ENCODE results near the gene CCR1. TPM values are rescaled to one million over a fixed set of nuclear protein-coding genes. Genes with fewer than 3 reads are reported as not detected.

CCR1 gene
- total RNA-seq, 1 donor, result under 0.01 TPM

GRCh38 chr3:46194868-46195553 is 13.1 kb downstream of the CCR1 start:
- no peak for DNase-seq (ENCODE audit: low read depth)
- no peak overlapping the region for H3K4me3 ChIP-seq (ENCODE audit: low read depth, low read length)
- TF ChIP-seq, protein P1, sequence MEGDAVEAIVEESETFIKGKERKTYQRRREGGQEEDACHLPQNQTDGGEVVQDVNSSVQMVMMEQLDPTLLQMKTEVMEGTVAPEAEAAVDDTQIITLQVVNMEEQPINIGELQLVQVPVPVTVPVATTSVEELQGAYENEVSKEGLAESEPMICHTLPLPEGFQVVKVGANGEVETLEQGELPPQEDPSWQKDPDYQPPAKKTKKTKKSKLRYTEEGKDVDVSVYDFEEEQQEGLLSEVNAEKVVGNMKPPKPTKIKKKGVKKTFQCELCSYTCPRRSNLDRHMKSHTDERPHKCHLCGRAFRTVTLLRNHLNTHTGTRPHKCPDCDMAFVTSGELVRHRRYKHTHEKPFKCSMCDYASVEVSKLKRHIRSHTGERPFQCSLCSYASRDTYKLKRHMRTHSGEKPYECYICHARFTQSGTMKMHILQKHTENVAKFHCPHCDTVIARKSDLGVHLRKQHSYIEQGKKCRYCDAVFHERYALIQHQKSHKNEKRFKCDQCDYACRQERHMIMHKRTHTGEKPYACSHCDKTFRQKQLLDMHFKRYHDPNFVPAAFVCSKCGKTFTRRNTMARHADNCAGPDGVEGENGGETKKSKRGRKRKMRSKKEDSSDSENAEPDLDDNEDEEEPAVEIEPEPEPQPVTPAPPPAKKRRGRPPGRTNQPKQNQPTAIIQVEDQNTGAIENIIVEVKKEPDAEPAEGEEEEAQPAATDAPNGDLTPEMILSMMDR (IDR thresholded peaks at IDR 0.05; ENCODE audit: insufficient read depth, low read depth, low read length), result no peak

DNA sequence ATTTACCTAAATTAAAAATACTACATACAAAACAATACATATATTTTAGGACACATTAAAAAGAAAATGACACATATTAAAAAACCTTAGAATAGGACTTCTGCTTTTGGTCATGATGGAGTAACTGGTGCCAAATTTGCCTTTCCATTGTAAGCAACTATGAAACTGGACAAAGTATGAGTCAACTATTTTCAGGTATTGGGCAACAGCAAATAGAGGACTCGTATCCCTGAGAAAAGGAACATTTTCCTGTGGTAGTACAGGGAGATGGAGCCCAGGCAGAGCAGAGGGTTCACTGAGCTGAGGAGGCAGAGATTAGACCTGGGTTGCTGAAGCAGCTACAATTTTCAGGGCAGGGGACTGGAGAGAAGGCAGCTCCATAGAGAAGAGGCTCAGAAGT is 14.7 kb downstream of the CCR1 start:
- peak; percentile 54 for DNase-seq (ENCODE audit: low read depth)
- H3K4me3 ChIP-seq (ENCODE audit: low read depth, low read length), result no peak overlapping the region
- TF ChIP-seq, protein P1 (IDR thresholded peaks at IDR 0.05; ENCODE audit: insufficient read depth, low read depth, low read length), result no peak

GRCh38 chr3:46192939-46193338 is 15.2 kb downstream of the CCR1 start:
- TF ChIP-seq, protein P1 (IDR thresholded peaks at IDR 0.05; ENCODE audit: insufficient read depth, low read depth, low read length), result no peak
- DNase-seq (ENCODE audit: low read depth), result no peak
- H3K4me3 ChIP-seq (ENCODE audit: low read depth, low read length), result no peak overlapping the region

GRCh38 chr3:46191730-46192129 is 16.4 kb downstream of the CCR1 start:
- DNase-seq (ENCODE audit: low read depth), result no peak
- H3K4me3 ChIP-seq (ENCODE audit: low read depth, low read length), result no peak overlapping the region
- TF ChIP-seq, protein P1 (IDR thresholded peaks at IDR 0.05; ENCODE audit: insufficient read depth, low read depth, low read length), result no peak

GRCh38 chr3:46188708-46189107 is 19.4 kb downstream of the CCR1 start:
- no peak for DNase-seq (ENCODE audit: low read depth)
- TF ChIP-seq, protein P1 (IDR thresholded peaks at IDR 0.05; ENCODE audit: insufficient read depth, low read depth, low read length), result no peak
- no peak overlapping the region for H3K4me3 ChIP-seq (ENCODE audit: low read depth, low read length)

DNA sequence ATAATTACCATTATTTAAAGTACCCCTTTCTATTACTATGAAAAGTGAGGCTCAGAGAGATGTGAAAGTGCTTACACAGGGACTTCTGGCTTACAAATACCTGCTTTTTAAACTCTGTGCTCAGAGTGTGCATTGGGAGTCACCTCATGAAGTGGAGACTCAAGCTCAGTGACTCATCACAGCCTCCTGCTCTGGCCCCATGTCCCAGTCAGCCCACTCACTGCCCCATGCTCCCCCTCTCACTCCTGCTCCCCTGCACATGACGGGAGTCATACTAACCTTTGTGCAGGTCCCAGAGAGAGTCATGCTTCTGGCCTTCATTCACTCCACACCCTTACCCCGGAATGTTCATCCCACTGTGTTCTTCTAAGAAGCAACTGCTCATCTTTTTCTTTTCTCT is 20.2 kb downstream of the CCR1 start:
- TF ChIP-seq, protein P1 (IDR thresholded peaks at IDR 0.05; ENCODE audit: insufficient read depth, low read depth, low read length), result no peak
- H3K4me3 ChIP-seq (ENCODE audit: low read depth, low read length), result no peak overlapping the region
- DNase-seq (ENCODE audit: low read depth), result peak; percentile 62

GRCh38 chr3:46187341-46187700 is 20.8 kb downstream of the CCR1 start:
- DNase-seq (ENCODE audit: low read depth), result no peak
- no peak overlapping the region for H3K4me3 ChIP-seq (ENCODE audit: low read depth, low read length)
- TF ChIP-seq, protein P1 (IDR thresholded peaks at IDR 0.05; ENCODE audit: insufficient read depth, low read depth, low read length), result no peak
